SK-N-SH (cell line): ENCODE measurements around the gene FANCI. TPM values are rescaled to one million over a fixed set of nuclear protein-coding genes. Genes with fewer than 3 reads are reported as not detected.

ENCODE experiments used
- CTCF ChIA-PET: fragments of 300-600, 350-600 bp; formaldehyde crosslinking; extraction: SDS; loops from one replicate; lab custom pipeline; 2021; lab: Yijun Ruan, JAX
- POLR2A ChIA-PET: fragments of 350-600 bp; sonication (Branson Sonifier 250); formaldehyde crosslinking; extraction: SDS; loops from one replicate; lab custom pipeline; 2020; ENCODE audit warnings: antibody characterized with exemption, inconsistent platforms; lab: Yijun Ruan, JAX
- DNase-seq: peaks from one replicate; pipeline ENCODE4 v3.0.0; 2012
- H2AFZ ChIP-seq: fragments of 200-600 bp; sonication (generic); 2 replicates; pipeline ENCODE4 v1.8.1; 2016; ENCODE audit warnings: antibody characterized with exemption, mild to moderate bottlenecking, low read depth
- H3F3A ChIP-seq: fragments of 200-600 bp; sonication (generic); replicated peaks from 2 replicates; pipeline ENCODE3; 2016; ENCODE audit warnings: antibody characterized with exemption, mild to moderate bottlenecking; ENCODE audit not compliant: insufficient read depth
- H3K27ac ChIP-seq, 2 experiments: fragments of 200-500 bp in 1 of 2; fragments of 200-600 bp in 1 of 2; sonication (Bioruptor generic) in 1 of 2; sonication (generic), shearing (Covaris generic) in 1 of 2; 2 replicates each; pipeline versions ENCODE4 v1.5.1 to v1.6.1; 2014 to 2016; ENCODE audit warnings: low read depth in 2 of 2, inconsistent platforms in 1 of 2, low read length in 1 of 2, mild to moderate bottlenecking in 1 of 2, mixed read lengths in 1 of 2
- H3K27me3 ChIP-seq: fragments of 200-600 bp; sonication (generic), shearing (Covaris generic); 2 replicates; pipeline ENCODE4 v1.6.1; 2016; ENCODE audit warnings: mixed run types; ENCODE audit not compliant: insufficient read depth
- H3K36me3 ChIP-seq, 2 experiments: fragments of 200-500 bp in 1 of 2; fragments of 200-600 bp in 1 of 2; sonication (Bioruptor generic) in 1 of 2; sonication (generic) in 1 of 2; replicated peaks in 1 of 2; 2 replicates each; pipeline versions ENCODE3 to v1.5.1; 2014 to 2016; ENCODE audit warnings: low read length in 1 of 2, mild to moderate bottlenecking in 1 of 2; ENCODE audit not compliant: insufficient read depth in 2 of 2, control insufficient read depth in 1 of 2
- H3K4me1 ChIP-seq, 2 experiments: fragments of 200-500 bp in 1 of 2; fragments of 200-600 bp in 1 of 2; sonication (Bioruptor generic) in 1 of 2; sonication (generic), shearing (Covaris generic) in 1 of 2; 2 replicates each; pipeline versions ENCODE4 v1.5.1 to v1.6.1; 2014 to 2016; ENCODE audit warnings: low read depth in 1 of 2, low read length in 1 of 2, mixed run types in 1 of 2; ENCODE audit not compliant: insufficient read depth in 2 of 2, control insufficient read depth in 1 of 2
- H3K4me2 ChIP-seq: fragments of 200-600 bp; sonication (generic), shearing (Covaris generic); 2 replicates; pipeline ENCODE4 v1.6.1; 2017; ENCODE audit warnings: mixed run types
- H3K4me3 ChIP-seq, 2 experiments: fragments of 200-500 bp in 1 of 2; fragments of 200-600 bp in 1 of 2; sonication (Bioruptor generic) in 1 of 2; sonication (generic), shearing (Covaris generic) in 1 of 2; 2 replicates each; pipeline versions ENCODE4 v1.5.1 to v1.8.1; 2014 to 2016; ENCODE audit warnings: low read depth in 2 of 2, inconsistent platforms in 1 of 2, low read length in 1 of 2, mild to moderate bottlenecking in 1 of 2, mixed read lengths in 1 of 2, moderate library complexity in 1 of 2
- H3K79me2 ChIP-seq: fragments of 200-600 bp; sonication (generic); 2 replicates; pipeline ENCODE4 v1.8.1; 2017; ENCODE audit warnings: mild to moderate bottlenecking; ENCODE audit not compliant: insufficient read depth
- H3K9ac ChIP-seq: fragments of 200-600 bp; sonication (generic); 2 replicates; pipeline ENCODE4 v1.6.1; 2017; ENCODE audit warnings: mixed run types
- H3K9me2 ChIP-seq: fragments of 200-600 bp; sonication (generic); 2 replicates; pipeline ENCODE4 v1.6.1; 2017; ENCODE audit warnings: mixed run types
- H3K9me3 ChIP-seq: fragments of 200-600 bp; sonication (generic); 2 replicates; pipeline ENCODE4 v1.6.1; 2017; ENCODE audit warnings: mixed run types, mild to moderate bottlenecking, moderate library complexity
- H4K20me1 ChIP-seq: fragments of 200-600 bp; sonication (generic); 2 replicates; pipeline ENCODE4 v1.6.1; 2017; ENCODE audit warnings: mild to moderate bottlenecking, mixed run types; ENCODE audit not compliant: insufficient read depth
- EP300 ChIP-seq, 2 experiments: IDR thresholded peaks; 2 replicates each; pipeline versions ENCODE4 v1.4.0 to v1.6.1; 2012; ENCODE audit warnings: borderline replicate concordance in 1 of 2, low read depth in 1 of 2, low read length in 1 of 2
- FOXJ3 ChIP-seq: sonication (generic); formaldehyde crosslinking; IDR thresholded peaks from 2 replicates; pipeline ENCODE4 v1.5.1; 2020; ENCODE audit warnings: mild to moderate bottlenecking, missing genetic modification reagents
- FOXM1 ChIP-seq: IDR thresholded peaks from 2 replicates; pipeline ENCODE4 v1.4.0; 2012; ENCODE audit warnings: low read depth, mild to moderate bottlenecking
- JUND ChIP-seq: IDR thresholded peaks from 2 replicates; pipeline ENCODE4 v1.4.0; 2012
- MXI1 ChIP-seq: IDR thresholded peaks from 2 replicates; pipeline ENCODE4 v1.6.1; 2012; ENCODE audit warnings: mild to moderate bottlenecking, low read depth, low read length, improper control_type of control experiment
- TAF1 ChIP-seq: IDR thresholded peaks from 2 replicates; pipeline ENCODE4 v1.6.1; 2012; ENCODE audit warnings: low read depth, mild to moderate bottlenecking, low read length, moderate library complexity, borderline replicate concordance
- YY1 ChIP-seq: IDR thresholded peaks from 2 replicates; pipeline ENCODE4 v1.4.0; 2012; ENCODE audit warnings: low read depth, mild to moderate bottlenecking
- WGBS: methylation state at CpG from one replicate; pipeline ENCODE4 v1.1.6; 2017; ENCODE audit warnings: low lambda C conversion rate; 5-methylcytosine and 5-hydroxymethylcytosine counted together
- polyA plus RNA-seq, 3 experiments: library from polyadenylated mRNA; depleted of rRNA; stranded (reverse); fragments of >200 nt; gene quantifications; 2 replicates each; pipeline ENCODE4 v1.2.3, GENCODE V29; 2012
- TF ChIP-seq, protein P1 (sequence below): IDR thresholded peaks from 2 replicates; pipeline ENCODE4 v1.4.0; 2012; ENCODE audit warnings: low read depth, borderline replicate concordance
- TF ChIP-seq, protein P2 (sequence below): IDR thresholded peaks from 2 replicates; pipeline ENCODE4 v1.4.0; 2012; ENCODE audit warnings: low read depth, borderline replicate concordance
- TF ChIP-seq, protein P3 (sequence below): fragments of 150-350 bp; IDR thresholded peaks from 2 replicates; pipeline ENCODE4 v1.6.1; 2016; ENCODE audit warnings: mild to moderate bottlenecking, low read depth, low read length
- TF ChIP-seq, protein P4 (sequence below): IDR thresholded peaks from 2 replicates; pipeline ENCODE4 v1.6.1; 2012; ENCODE audit warnings: mild to moderate bottlenecking, low read depth, low read length, moderate library complexity
- TF ChIP-seq, protein P5 (sequence below): fragments of 200-600 bp; sonication (generic); IDR thresholded peaks from 2 replicates; pipeline ENCODE4 v1.6.1; 2017; ENCODE audit warnings: antibody characterized with exemption, mild to moderate bottlenecking, moderate library complexity

Gene FANCI
- polyA plus RNA-seq, 1 of the 3 experiments (the other 2 are of a cell fraction): 13.2 TPM

DNA sequence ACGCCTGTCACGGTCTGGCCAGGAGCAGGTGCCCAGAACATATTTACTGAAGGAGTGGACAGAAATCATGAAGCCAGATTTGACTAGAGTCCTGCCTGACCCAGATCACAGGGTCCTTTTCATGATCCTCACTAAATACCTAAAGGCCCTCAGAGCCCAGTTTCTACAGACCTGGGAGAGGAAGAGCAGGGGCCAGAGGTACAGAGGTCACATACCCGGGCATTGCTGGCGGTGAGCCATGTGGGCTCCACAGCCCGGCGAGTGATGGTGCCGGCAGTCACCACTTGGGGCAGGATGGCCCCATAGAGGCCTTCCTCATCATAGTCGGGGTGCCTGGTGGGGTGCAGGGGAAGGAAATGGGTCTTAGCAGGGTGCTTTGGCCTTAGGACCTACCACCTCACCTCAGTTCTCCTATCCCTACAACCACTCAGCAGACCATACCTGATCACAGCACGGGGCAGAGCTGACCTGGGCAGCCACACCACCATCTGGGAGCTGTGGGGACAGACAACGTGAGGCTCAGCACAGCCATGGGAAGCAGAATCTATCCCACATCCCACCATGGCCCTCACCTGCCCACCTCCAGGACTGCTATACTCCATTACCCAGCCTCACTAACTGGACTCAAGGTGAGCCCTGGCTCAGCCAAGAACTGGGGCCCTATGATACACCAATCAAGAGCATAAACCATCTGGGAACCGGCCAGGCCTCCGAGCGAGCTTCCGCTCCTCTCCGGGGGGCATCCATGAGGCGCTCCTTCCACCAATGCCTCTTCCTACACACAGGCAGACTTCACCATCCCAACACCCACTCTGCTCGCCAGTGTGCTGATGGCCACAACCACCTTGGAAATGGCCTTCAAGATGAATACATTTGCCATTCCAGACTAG lies 78.0 kb downstream of the FANCI start (continued):
- no peak for TF ChIP-seq YY1
- no peak for TF ChIP-seq TAF1
- TF ChIP-seq, protein P1, sequence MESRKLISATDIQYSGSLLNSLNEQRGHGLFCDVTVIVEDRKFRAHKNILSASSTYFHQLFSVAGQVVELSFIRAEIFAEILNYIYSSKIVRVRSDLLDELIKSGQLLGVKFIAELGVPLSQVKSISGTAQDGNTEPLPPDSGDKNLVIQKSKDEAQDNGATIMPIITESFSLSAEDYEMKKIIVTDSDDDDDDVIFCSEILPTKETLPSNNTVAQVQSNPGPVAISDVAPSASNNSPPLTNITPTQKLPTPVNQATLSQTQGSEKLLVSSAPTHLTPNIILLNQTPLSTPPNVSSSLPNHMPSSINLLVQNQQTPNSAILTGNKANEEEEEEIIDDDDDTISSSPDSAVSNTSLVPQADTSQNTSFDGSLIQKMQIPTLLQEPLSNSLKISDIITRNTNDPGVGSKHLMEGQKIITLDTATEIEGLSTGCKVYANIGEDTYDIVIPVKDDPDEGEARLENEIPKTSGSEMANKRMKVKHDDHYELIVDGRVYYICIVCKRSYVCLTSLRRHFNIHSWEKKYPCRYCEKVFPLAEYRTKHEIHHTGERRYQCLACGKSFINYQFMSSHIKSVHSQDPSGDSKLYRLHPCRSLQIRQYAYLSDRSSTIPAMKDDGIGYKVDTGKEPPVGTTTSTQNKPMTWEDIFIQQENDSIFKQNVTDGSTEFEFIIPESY: no peak

DNA sequence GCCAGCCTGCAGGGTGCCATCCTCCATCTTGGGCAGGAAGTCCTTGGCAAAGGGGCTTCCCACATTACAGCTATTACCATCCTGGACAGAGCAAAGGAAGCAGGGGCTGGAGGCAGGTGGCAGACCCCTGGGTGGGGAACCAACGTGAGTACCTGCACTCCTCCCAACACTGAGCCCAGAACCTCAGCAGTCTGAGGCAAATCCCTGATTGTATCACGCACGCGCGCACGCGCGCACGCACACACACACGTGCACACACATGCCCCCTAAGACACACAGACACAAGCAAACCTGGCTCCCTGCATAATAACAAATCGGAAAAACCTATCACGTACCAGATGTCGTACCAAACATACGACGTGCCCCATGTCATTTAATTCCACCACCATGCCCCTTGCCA lies 79.0 kb downstream of the FANCI start:
- H3K4me3 ChIP-seq: no peak overlapping the region
- peaks cover 3% of the 10 kb centered on the region for H3F3A ChIP-seq
- peaks cover 54 to 98% of the 10 kb centered on the region in 2 experiments for H3K36me3 ChIP-seq
- POLR2A ChIA-PET: interaction anchor here (0.8 kb wide), 1 partner anchor 79 kb away, joined by 3 read pairs; the partner anchor contains the start of gene FANCI
- H3K9me3 ChIP-seq: no peaks in the 10 kb centered on the region
- no peaks in the 10 kb centered on the region for H3K9me2 ChIP-seq
- no peaks in the 10 kb centered on the region; the same call in 1 of the 2 replicates for H3K79me2 ChIP-seq
- H2AFZ ChIP-seq: no peak overlapping the region
- H3K27ac ChIP-seq: no peak overlapping the region
- CTCF ChIA-PET: interaction anchor here (0.8 to 8.1 kb wide), 4 partner anchors 10 to 324 kb away, joined by 3 to 30 read pairs (median 4); no protein-coding TSS in a partner anchor
- WGBS: 94% methylated on average over 15 of the region's 15 CpGs
- no peaks in the 10 kb centered on the region for H3K27me3 ChIP-seq
- H4K20me1 ChIP-seq: no peaks in the 10 kb centered on the region
- DNase-seq: no peak
- no peak overlapping the region for H3K4me2 ChIP-seq
- H3K4me1 ChIP-seq: no peaks in the 10 kb centered on the region
- no peak overlapping the region for H3K9ac ChIP-seq
- no peak for TF ChIP-seq FOXJ3 (CRISPR knock-in tag)
- TF ChIP-seq JUND: no peak
- no peak for TF ChIP-seq TAF1
- TF ChIP-seq, protein P2, sequence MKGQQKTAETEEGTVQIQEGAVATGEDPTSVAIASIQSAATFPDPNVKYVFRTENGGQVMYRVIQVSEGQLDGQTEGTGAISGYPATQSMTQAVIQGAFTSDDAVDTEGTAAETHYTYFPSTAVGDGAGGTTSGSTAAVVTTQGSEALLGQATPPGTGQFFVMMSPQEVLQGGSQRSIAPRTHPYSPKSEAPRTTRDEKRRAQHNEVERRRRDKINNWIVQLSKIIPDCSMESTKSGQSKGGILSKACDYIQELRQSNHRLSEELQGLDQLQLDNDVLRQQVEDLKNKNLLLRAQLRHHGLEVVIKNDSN: no peak
- no peak for TF ChIP-seq MXI1
- TF ChIP-seq, protein P3, sequence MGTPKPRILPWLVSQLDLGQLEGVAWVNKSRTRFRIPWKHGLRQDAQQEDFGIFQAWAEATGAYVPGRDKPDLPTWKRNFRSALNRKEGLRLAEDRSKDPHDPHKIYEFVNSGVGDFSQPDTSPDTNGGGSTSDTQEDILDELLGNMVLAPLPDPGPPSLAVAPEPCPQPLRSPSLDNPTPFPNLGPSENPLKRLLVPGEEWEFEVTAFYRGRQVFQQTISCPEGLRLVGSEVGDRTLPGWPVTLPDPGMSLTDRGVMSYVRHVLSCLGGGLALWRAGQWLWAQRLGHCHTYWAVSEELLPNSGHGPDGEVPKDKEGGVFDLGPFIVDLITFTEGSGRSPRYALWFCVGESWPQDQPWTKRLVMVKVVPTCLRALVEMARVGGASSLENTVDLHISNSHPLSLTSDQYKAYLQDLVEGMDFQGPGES: no peak
- TF ChIP-seq, protein P4, sequence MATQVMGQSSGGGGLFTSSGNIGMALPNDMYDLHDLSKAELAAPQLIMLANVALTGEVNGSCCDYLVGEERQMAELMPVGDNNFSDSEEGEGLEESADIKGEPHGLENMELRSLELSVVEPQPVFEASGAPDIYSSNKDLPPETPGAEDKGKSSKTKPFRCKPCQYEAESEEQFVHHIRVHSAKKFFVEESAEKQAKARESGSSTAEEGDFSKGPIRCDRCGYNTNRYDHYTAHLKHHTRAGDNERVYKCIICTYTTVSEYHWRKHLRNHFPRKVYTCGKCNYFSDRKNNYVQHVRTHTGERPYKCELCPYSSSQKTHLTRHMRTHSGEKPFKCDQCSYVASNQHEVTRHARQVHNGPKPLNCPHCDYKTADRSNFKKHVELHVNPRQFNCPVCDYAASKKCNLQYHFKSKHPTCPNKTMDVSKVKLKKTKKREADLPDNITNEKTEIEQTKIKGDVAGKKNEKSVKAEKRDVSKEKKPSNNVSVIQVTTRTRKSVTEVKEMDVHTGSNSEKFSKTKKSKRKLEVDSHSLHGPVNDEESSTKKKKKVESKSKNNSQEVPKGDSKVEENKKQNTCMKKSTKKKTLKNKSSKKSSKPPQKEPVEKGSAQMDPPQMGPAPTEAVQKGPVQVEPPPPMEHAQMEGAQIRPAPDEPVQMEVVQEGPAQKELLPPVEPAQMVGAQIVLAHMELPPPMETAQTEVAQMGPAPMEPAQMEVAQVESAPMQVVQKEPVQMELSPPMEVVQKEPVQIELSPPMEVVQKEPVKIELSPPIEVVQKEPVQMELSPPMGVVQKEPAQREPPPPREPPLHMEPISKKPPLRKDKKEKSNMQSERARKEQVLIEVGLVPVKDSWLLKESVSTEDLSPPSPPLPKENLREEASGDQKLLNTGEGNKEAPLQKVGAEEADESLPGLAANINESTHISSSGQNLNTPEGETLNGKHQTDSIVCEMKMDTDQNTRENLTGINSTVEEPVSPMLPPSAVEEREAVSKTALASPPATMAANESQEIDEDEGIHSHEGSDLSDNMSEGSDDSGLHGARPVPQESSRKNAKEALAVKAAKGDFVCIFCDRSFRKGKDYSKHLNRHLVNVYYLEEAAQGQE: no peak
- TF ChIP-seq, protein P5, sequence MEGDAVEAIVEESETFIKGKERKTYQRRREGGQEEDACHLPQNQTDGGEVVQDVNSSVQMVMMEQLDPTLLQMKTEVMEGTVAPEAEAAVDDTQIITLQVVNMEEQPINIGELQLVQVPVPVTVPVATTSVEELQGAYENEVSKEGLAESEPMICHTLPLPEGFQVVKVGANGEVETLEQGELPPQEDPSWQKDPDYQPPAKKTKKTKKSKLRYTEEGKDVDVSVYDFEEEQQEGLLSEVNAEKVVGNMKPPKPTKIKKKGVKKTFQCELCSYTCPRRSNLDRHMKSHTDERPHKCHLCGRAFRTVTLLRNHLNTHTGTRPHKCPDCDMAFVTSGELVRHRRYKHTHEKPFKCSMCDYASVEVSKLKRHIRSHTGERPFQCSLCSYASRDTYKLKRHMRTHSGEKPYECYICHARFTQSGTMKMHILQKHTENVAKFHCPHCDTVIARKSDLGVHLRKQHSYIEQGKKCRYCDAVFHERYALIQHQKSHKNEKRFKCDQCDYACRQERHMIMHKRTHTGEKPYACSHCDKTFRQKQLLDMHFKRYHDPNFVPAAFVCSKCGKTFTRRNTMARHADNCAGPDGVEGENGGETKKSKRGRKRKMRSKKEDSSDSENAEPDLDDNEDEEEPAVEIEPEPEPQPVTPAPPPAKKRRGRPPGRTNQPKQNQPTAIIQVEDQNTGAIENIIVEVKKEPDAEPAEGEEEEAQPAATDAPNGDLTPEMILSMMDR: no peak
- TF ChIP-seq EP300 (IDR thresholded peaks at IDR 0.05; ENCODE audit: borderline replicate concordance in 1 of 2, low read depth in 1 of 2, low read length in 1 of 2): no peak
- no peak for TF ChIP-seq FOXM1
